Panc1 (cell line): ENCODE measurements around the gene INSYN2B. TPM values are rescaled to one million over a fixed set of nuclear protein-coding genes. Genes with fewer than 3 reads are reported as not detected.

Experiments
- ATAC-seq: fragments of 200-7000 bp; cut with Tn5 transposase; 2 replicates; pipeline ENCODE4 v1.9.1; 2020; ENCODE audit warnings: mild to moderate bottlenecking, moderate library complexity
- BruUV-seq: library from RNA; stranded (reverse); fragments of 400-500 nt; replicated peaks from 2 replicates; lab custom pipeline; 2021; lab: Mats Ljungman, UMichigan
- CTCF ChIA-PET: fragments of 300-600 bp; sonication (Branson Sonifier 250); formaldehyde crosslinking; loops from one replicate; lab custom pipeline; 2022; ENCODE audit warnings: antibody characterized with exemption; lab: Charles Lee
- POLR2A ChIA-PET: fragments of 300-600 bp; sonication (Branson Sonifier 250); formaldehyde crosslinking; loops from one replicate; lab custom pipeline; 2022; ENCODE audit warnings: antibody characterized with exemption; lab: Charles Lee
- DNase-seq: peaks from one replicate; pipeline ENCODE4 v3.0.0-alpha.2; 2010; ENCODE audit warnings: low read depth, low spot score
- H3K27ac ChIP-seq: 2 replicates; pipeline ENCODE4 v1.5.1; 2011; ENCODE audit warnings: mild to moderate bottlenecking, low read length, inconsistent platforms
- H3K27me3 ChIP-seq: fragments of 200-500 bp; sonication (Bioruptor generic); 2 replicates; pipeline ENCODE4 v1.6.0; 2014; ENCODE audit warnings: low read length, inconsistent platforms; ENCODE audit not compliant: control insufficient read depth, insufficient read depth
- H3K36me3 ChIP-seq: fragments of 200-500 bp; sonication (Bioruptor generic); 2 replicates; pipeline ENCODE4 v1.5.1; 2014; ENCODE audit warnings: inconsistent platforms, mild to moderate bottlenecking, low read length, moderate library complexity; ENCODE audit not compliant: control insufficient read depth, insufficient read depth
- H3K4me1 ChIP-seq: 2 replicates; pipeline ENCODE4 v1.5.1; 2011; ENCODE audit warnings: inconsistent platforms, mild to moderate bottlenecking, low read length, moderate library complexity; ENCODE audit not compliant: control insufficient read depth, insufficient read depth
- H3K4me3 ChIP-seq, 2 experiments: 2 replicates each; pipeline ENCODE4 v1.5.1; 2011 to 2012; ENCODE audit warnings: low read depth in 2 of 2, low read length in 2 of 2, mild to moderate bottlenecking in 2 of 2, inconsistent platforms in 1 of 2, moderate library complexity in 1 of 2
- H3K9me3 ChIP-seq: fragments of 200-500 bp; sonication (Bioruptor generic); 2 replicates; pipeline ENCODE4 v1.5.1; 2014; ENCODE audit warnings: low read depth, mild to moderate bottlenecking, inconsistent platforms, low read length, moderate library complexity; ENCODE audit not compliant: control insufficient read depth, insufficient read depth
- CTCF ChIP-seq: fragments of 450-650 bp; IDR thresholded peaks from 2 replicates; pipeline ENCODE4 v1.5.1; 2017; ENCODE audit warnings: mild to moderate bottlenecking
- POLR2AphosphoS5 ChIP-seq: IDR thresholded peaks from 2 replicates; pipeline ENCODE4 v1.6.1; 2012; ENCODE audit warnings: mild to moderate bottlenecking, low read depth, low read length, moderate library complexity
- REST ChIP-seq, 2 experiments: IDR thresholded peaks; 2 replicates each; pipeline ENCODE4 v1.6.1; 2011 to 2012; ENCODE audit warnings: low read depth in 2 of 2, control low read depth in 1 of 2, low read length in 1 of 2, mild to moderate bottlenecking in 1 of 2, moderate library complexity in 1 of 2; ENCODE audit not compliant: insufficient read depth in 1 of 2
- SIN3A ChIP-seq: IDR thresholded peaks from 2 replicates; pipeline ENCODE4 v1.6.1; 2012; ENCODE audit warnings: low read depth, mild to moderate bottlenecking, low read length, moderate library complexity, borderline replicate concordance; ENCODE audit not compliant: insufficient read depth
- TCF7L2 ChIP-seq: IDR thresholded peaks from 2 replicates; pipeline ENCODE4 v1.6.1; 2011; ENCODE audit warnings: mild to moderate bottlenecking, low read depth, low read length, inconsistent platforms
- in situ Hi-C: cut with HindIII; loops from 2 replicates; pipeline ENCODE4 v1.10.0; 2016; ENCODE audit warnings: low sequenced_read_pairs, low pct_unique_long_range_greater_than_20kb
- intact Hi-C: fragments of 100-400 bp; cut with micrococcal nuclease; formaldehyde crosslinking; loops from one replicate; pipeline ENCODE4 v1.10.0; 2022; ENCODE audit not compliant: unreplicated experiment
- total RNA-seq: library from RNA; stranded (reverse); gene quantifications from one replicate; pipeline ENCODE4 v1.2.1, GENCODE V29; 2021; ENCODE audit not compliant: unreplicated experiment

The INSYN2B gene
- total RNA-seq, 1 experiment from 2014 or later = 0.28 TPM

- in situ Hi-C loops (no loop called here), intact Hi-C loops (no loop called here)
- no peak for ATAC-seq
- no peak for TF ChIP-seq SIN3A
- no peaks in the 10 kb centered on the region for H3K27me3 ChIP-seq
- H3K9me3 ChIP-seq = no peaks in the 10 kb centered on the region
- CTCF ChIA-PET = interaction anchor here (0.6 kb wide), 1 partner anchor 138 kb away, joined by 3 read pairs; no protein-coding TSS in a partner anchor
- H3K4me3 ChIP-seq = no peak overlapping the region
- no peaks in the 10 kb centered on the region for H3K4me1 ChIP-seq
- no TSS peak for BruUV-seq
- POLR2A ChIA-PET = no interaction called here
- no peak overlapping the region for H3K27ac ChIP-seq
- DNase-seq = no peak
- no peaks in the 10 kb centered on the region for H3K36me3 ChIP-seq
Measured at GRCh38 chr5:169933127-169933526, 47.2 kb downstream of the INSYN2B start.

- intact Hi-C loops = no loop called here
- CTCF ChIA-PET = interaction anchor here (0.6 kb wide), 1 partner anchor 50 kb away, joined by 9 read pairs; no protein-coding TSS in a partner anchor
Measured at GRCh38 chr5:169923988-169924387, 56.3 kb downstream of the INSYN2B start.

More at GRCh38 chr5:169923988-169924387, 56.3 kb downstream of the INSYN2B start:
- no TSS peak for BruUV-seq
- ATAC-seq (no peak), DNase-seq (no peak)
- Histone ChIP-seq H3K9me3 (no peaks in the 10 kb centered on the region), H3K36me3 (no peaks in the 10 kb centered on the region), H3K4me3 (no peak overlapping the region), H3K27ac (no peak overlapping the region), H3K4me1 (no peaks in the 10 kb centered on the region), H3K27me3 (no peaks in the 10 kb centered on the region)
- in situ Hi-C loops = no loop called here
- TF ChIP-seq POLR2AphosphoS5 = no peak
- no peak for TF ChIP-seq SIN3A
- TF ChIP-seq REST (IDR thresholded peaks at IDR 0.05; ENCODE audit: insufficient read depth in 1 of 2, low read depth in 2 of 2, low read length in 1 of 2) = no peak
- TF ChIP-seq CTCF = no peak
- TF ChIP-seq TCF7L2 = no peak
- POLR2A ChIA-PET = no interaction called here
